GM08714 (cell line): ENCODE measurements around the gene PRDM16.

Experiments used
- H3K4me3 ChIP-seq: fragments of 200-500 bp; sonication (Bioruptor generic); 2 replicates; pipeline ENCODE4 v1.5.1; 2014; ENCODE audit warnings: mild to moderate bottlenecking, low read length, inconsistent platforms
- ZNF274 ChIP-seq: IDR thresholded peaks from 2 replicates; pipeline ENCODE4 v1.6.1; 2012; ENCODE audit warnings: mild to moderate bottlenecking, low read depth, low read length

PRDM16 gene

GRCh38 chr1:3126756-3127678, 58.0 kb downstream of the PRDM16 start:
- no peak overlapping the region for H3K4me3 ChIP-seq
- no peak for TF ChIP-seq ZNF274

- H3K4me3 ChIP-seq, result no peak overlapping the region
- no peak for TF ChIP-seq ZNF274
Measured at GRCh38 chr1:3127738-3128137, 58.7 kb downstream of the PRDM16 start.

- no peak for TF ChIP-seq ZNF274
- H3K4me3 ChIP-seq, result no peak overlapping the region
Measured at GRCh38 chr1:3128431-3129132, 59.6 kb downstream of the PRDM16 start.

GRCh38 chr1:3129133-3129490, 60.1 kb downstream of the PRDM16 start:
- no peak for TF ChIP-seq ZNF274
- no peak overlapping the region for H3K4me3 ChIP-seq

- H3K4me3 ChIP-seq, result no peak overlapping the region
- TF ChIP-seq ZNF274, result no peak
Measured at GRCh38 chr1:3130268-3130667, 61.3 kb downstream of the PRDM16 start.

- no peak overlapping the region for H3K4me3 ChIP-seq
- TF ChIP-seq ZNF274, result no peak
Measured at GRCh38 chr1:3132660-3133059, 63.7 kb downstream of the PRDM16 start.

- no peak for TF ChIP-seq ZNF274
- no peak overlapping the region for H3K4me3 ChIP-seq
Measured at GRCh38 chr1:3133686-3134085, 64.7 kb downstream of the PRDM16 start.

GRCh38 chr1:3134381-3135072, 65.5 kb downstream of the PRDM16 start:
- no peak overlapping the region for H3K4me3 ChIP-seq
- TF ChIP-seq ZNF274, result no peak

GRCh38 chr1:3135073-3135702, 66.2 kb downstream of the PRDM16 start:
- no peak for TF ChIP-seq ZNF274
- no peak overlapping the region for H3K4me3 ChIP-seq

GRCh38 chr1:3135744-3136455, 66.9 kb downstream of the PRDM16 start:
- H3K4me3 ChIP-seq, result no peak overlapping the region
- no peak for TF ChIP-seq ZNF274

GRCh38 chr1:3136532-3136931, 67.5 kb downstream of the PRDM16 start:
- TF ChIP-seq ZNF274, result no peak
- no peak overlapping the region for H3K4me3 ChIP-seq

GRCh38 chr1:3137111-3138100, 68.4 kb downstream of the PRDM16 start:
- H3K4me3 ChIP-seq, result no peak overlapping the region
- no peak for TF ChIP-seq ZNF274

GRCh38 chr1:3138623-3139151, 69.7 kb downstream of the PRDM16 start:
- H3K4me3 ChIP-seq, result no peak overlapping the region
- no peak for TF ChIP-seq ZNF274
